Neural cell (in vitro differentiated cells): ENCODE measurements around the gene STIM2. TPM values are rescaled to one million over a fixed set of nuclear protein-coding genes. Genes with fewer than 3 reads are reported as not detected.

ENCODE experiments used
- H2AFZ ChIP-seq: fragments of 200-600, 300-800 bp; sonication (generic), shearing (Covaris generic); 2 replicates; pipeline ENCODE4 v1.6.0; 2014; ENCODE audit warnings: low read depth, mild to moderate bottlenecking, antibody characterized with exemption, low read length, moderate library complexity
- H3F3A ChIP-seq: fragments of 200-600 bp; shearing (Covaris generic); 2 replicates; pipeline ENCODE4 v1.6.1; 2016; ENCODE audit warnings: mild to moderate bottlenecking, moderate library complexity, mixed read lengths, antibody characterized with exemption, low read length; ENCODE audit not compliant: insufficient read depth, poor library complexity, severe bottlenecking
- H3K27ac ChIP-seq: fragments of 200-600, 300-800 bp; sonication (generic), shearing (Covaris generic); 2 replicates; pipeline ENCODE4 v1.5.1; 2014; ENCODE audit warnings: mild to moderate bottlenecking, low read length, moderate library complexity
- H3K27me3 ChIP-seq: fragments of 300-800, 200-600 bp; sonication (generic), shearing (Covaris generic); 2 replicates; pipeline ENCODE4 v1.6.0; 2014; ENCODE audit warnings: mild to moderate bottlenecking, low read depth, low read length, moderate library complexity; ENCODE audit not compliant: insufficient read depth
- H3K36me3 ChIP-seq: fragments of 300-800, 200-600 bp; sonication (generic), shearing (Covaris generic); 2 replicates; pipeline ENCODE4 v1.5.1; 2014; ENCODE audit warnings: mild to moderate bottlenecking, antibody characterized with exemption, low read length, moderate library complexity; ENCODE audit not compliant: insufficient read depth
- H3K4me2 ChIP-seq: fragments of 300-800, 200-600 bp; sonication (generic), shearing (Covaris generic); 2 replicates; pipeline ENCODE4 v1.6.0; 2014; ENCODE audit warnings: mild to moderate bottlenecking, low read length
- H3K4me3 ChIP-seq: fragments of 300-800, 200-600 bp; sonication (generic), shearing (Covaris generic); 2 replicates; pipeline ENCODE4 v1.5.1; 2014; ENCODE audit warnings: mild to moderate bottlenecking, low read length, moderate library complexity
- H3K79me2 ChIP-seq: fragments of 200-600 bp; shearing (Covaris generic); replicated peaks from 2 replicates; pipeline ENCODE4 v1.6.0; 2014; ENCODE audit warnings: mild to moderate bottlenecking, low read length, moderate library complexity; ENCODE audit not compliant: insufficient read depth
- H3K9ac ChIP-seq: fragments of 300-800, 200-600 bp; sonication (generic), shearing (Covaris generic); 2 replicates; pipeline ENCODE4 v1.6.1; 2016; ENCODE audit warnings: mild to moderate bottlenecking, low read length, mixed read lengths
- H3K9me2 ChIP-seq: fragments of 200-600 bp; shearing (Covaris generic); 2 replicates; pipeline ENCODE4 v1.6.1; 2016; ENCODE audit warnings: mild to moderate bottlenecking, low read length, mixed read lengths; ENCODE audit not compliant: insufficient read depth
- H3K9me3 ChIP-seq: fragments of 200-600, 300-800 bp; sonication (generic), shearing (Covaris generic); 2 replicates; pipeline ENCODE4 v1.6.1; 2016; ENCODE audit warnings: mild to moderate bottlenecking, mixed run types, low read length, moderate library complexity, mixed read lengths
- H4K20me1 ChIP-seq: fragments of 200-600 bp; shearing (Covaris generic); 2 replicates; pipeline ENCODE4 v1.6.1; 2016; ENCODE audit warnings: mild to moderate bottlenecking, mixed run types; ENCODE audit not compliant: insufficient read depth
- CTCF ChIP-seq: fragments of 450-650 bp; IDR thresholded peaks from 2 replicates; pipeline ENCODE4 v1.5.1; 2014; ENCODE audit warnings: antibody characterized with exemption, mild to moderate bottlenecking, moderate library complexity; ENCODE audit not compliant: poor library complexity, severe bottlenecking
- EP300 ChIP-seq: fragments of 450-650 bp; conservative IDR thresholded peaks from 2 replicates; pipeline ENCODE4 v1.6.1; 2014; ENCODE audit warnings: antibody characterized with exemption, mild to moderate bottlenecking, moderate library complexity; ENCODE audit not compliant: poor library complexity, severe bottlenecking
- EZH2 ChIP-seq: fragments of 200-600, 300-800 bp; shearing (Covaris generic), sonication (generic); IDR thresholded peaks from 2 replicates; pipeline ENCODE4 v1.6.1; 2014; ENCODE audit warnings: antibody characterized with exemption, low read length, borderline replicate concordance, mild to moderate bottlenecking; ENCODE audit not compliant: insufficient read depth, poor library complexity, severe bottlenecking
- MXI1 ChIP-seq: fragments of 450-650 bp; conservative IDR thresholded peaks from 2 replicates; pipeline ENCODE4 v1.6.1; 2014; ENCODE audit warnings: antibody characterized with exemption, mild to moderate bottlenecking; ENCODE audit not compliant: poor library complexity, severe bottlenecking
- POLR2AphosphoS5 ChIP-seq: IDR thresholded peaks from 2 replicates; pipeline ENCODE4 v1.6.1; 2012
- RAD21 ChIP-seq: fragments of 450-650 bp; conservative IDR thresholded peaks from 2 replicates; pipeline ENCODE4 v1.6.1; 2014; ENCODE audit warnings: antibody characterized with exemption, mild to moderate bottlenecking, moderate library complexity
- REST ChIP-seq: IDR thresholded peaks from 2 replicates; pipeline ENCODE4 v1.6.1; 2012; ENCODE audit warnings: borderline replicate concordance
- SMC3 ChIP-seq: fragments of 450-650 bp; conservative IDR thresholded peaks from 2 replicates; pipeline ENCODE4 v1.6.1; 2014; ENCODE audit warnings: antibody characterized with exemption, mild to moderate bottlenecking, moderate library complexity; ENCODE audit not compliant: poor library complexity
- TAF1 ChIP-seq: IDR thresholded peaks from 2 replicates; pipeline ENCODE4 v1.6.1; 2012; ENCODE audit warnings: low read depth
- polyA plus RNA-seq: library from polyadenylated mRNA; depleted of rRNA; stranded (reverse); fragments of >200 nt; gene quantifications from 2 replicates; pipeline ENCODE4 v1.2.3, GENCODE V29; 2014

The STIM2 gene
- polyA plus RNA-seq, 1 donor from 2014 or later, result 25.3 TPM

DNA sequence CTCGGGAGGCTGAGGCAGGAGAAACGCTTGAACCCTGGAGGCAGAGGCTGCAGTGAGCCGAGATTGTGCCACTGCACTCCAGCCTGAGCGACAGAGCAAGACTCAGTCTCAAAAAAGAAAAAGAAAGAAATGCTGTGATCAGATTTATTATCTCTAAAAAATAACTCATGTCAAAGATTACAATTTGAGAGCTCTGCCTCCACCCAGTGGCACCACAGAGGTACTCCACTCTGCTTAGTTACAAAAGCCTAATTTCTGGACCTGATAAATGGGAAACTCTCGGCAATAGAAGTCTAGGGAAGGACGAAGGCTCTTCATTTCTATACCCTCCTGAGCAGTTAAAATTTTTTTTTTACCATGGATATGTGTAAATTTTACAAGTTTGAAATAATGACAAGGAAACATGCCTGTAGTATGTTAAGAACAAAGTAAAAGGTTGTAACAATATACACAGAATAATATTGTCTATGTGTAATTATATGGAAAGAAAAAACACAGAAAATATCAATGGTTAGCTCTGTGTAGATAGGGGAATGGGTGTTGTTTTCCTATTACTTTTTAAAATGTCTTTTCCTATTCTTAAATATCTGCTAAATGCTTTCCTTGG lies 149.8 kb downstream of the STIM2 start:
- Histone ChIP-seq H3K4me2 (no peak overlapping the region), H3K27ac (no peak overlapping the region), H3K79me2 (no peaks in the 10 kb centered on the region), H3K27me3 (no peaks in the 10 kb centered on the region), H3F3A (no peaks in the 10 kb centered on the region), H4K20me1 (no peaks in the 10 kb centered on the region), H2AFZ (no peak overlapping the region), H3K9me3 (no peaks in the 10 kb centered on the region), H3K36me3 (no peaks in the 10 kb centered on the region), H3K9ac (no peak overlapping the region), H3K9me2 (no peaks in the 10 kb centered on the region), H3K4me3 (no peak overlapping the region)
- TF ChIP-seq CTCF, result peak; percentile 84
- TF ChIP-seq EP300, result no peak
- TF ChIP-seq TAF1, result no peak
- TF ChIP-seq RAD21, result peak; percentile 89
- peak; percentile 85 for TF ChIP-seq SMC3
- TF ChIP-seq MXI1, result no peak
- no peak for TF ChIP-seq EZH2
- TF ChIP-seq REST, result no peak
- no peak for TF ChIP-seq POLR2AphosphoS5

DNA sequence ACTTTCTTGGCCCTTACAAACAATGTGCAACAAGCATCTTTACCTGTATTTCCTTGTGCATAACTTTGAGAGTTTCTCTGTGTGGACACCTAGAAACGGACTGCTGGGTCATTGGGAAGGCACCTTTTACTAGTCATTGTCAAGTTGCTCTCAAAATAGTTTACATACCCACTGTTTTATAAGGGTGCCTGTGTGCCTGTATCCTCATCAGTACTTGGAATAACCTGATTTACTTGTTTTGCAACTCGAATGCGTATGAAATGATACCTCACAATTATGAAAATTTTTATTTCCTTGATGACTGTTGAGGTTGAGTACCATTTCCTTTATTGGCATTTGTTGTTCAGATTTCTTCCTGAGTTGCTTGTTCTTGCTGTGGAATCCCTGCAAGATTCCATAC lies 150.8 kb downstream of the STIM2 start:
- Histone ChIP-seq H3K36me3 (no peaks in the 10 kb centered on the region), H3K9me3 (no peaks in the 10 kb centered on the region), H3K4me2 (no peak overlapping the region)

More for the DNA sequence above, 150.8 kb downstream of the STIM2 start:
- H3K4me3 ChIP-seq, result no peak overlapping the region
- no peaks in the 10 kb centered on the region for H3K79me2 ChIP-seq
- no peaks in the 10 kb centered on the region for H3F3A ChIP-seq
- H3K9me2 ChIP-seq, result no peaks in the 10 kb centered on the region
- H4K20me1 ChIP-seq, result no peaks in the 10 kb centered on the region
- no peak overlapping the region for H3K27ac ChIP-seq
- H2AFZ ChIP-seq, result no peak overlapping the region
- no peak overlapping the region for H3K9ac ChIP-seq
- TF ChIP-seq POLR2AphosphoS5 (no peak), RAD21 (no peak), EP300 (no peak), SMC3 (no peak)
- no peaks in the 10 kb centered on the region for H3K27me3 ChIP-seq
